IPS-18c (cell line): ENCODE measurements around the gene GTF3C1.
"Not testable (repeated sequence)": the region's sequence is repeated elsewhere in the genome, so short reads cannot be mapped to it uniquely, and the experiment has no call there.

Experiments
- H3K4me3 ChIP-seq: 2 replicates; pipeline ENCODE4 v1.7.0; 2013; ENCODE audit warnings: low read depth, mild to moderate bottlenecking, low read length, moderate library complexity; ENCODE audit not compliant: insufficient read depth
- H3K9me3 ChIP-seq: one replicate; pipeline ENCODE4 v1.6.1; 2013; ENCODE audit warnings: mild to moderate bottlenecking, low read length, moderate library complexity; ENCODE audit not compliant: control insufficient read depth, insufficient read depth

Gene GTF3C1

DNA sequence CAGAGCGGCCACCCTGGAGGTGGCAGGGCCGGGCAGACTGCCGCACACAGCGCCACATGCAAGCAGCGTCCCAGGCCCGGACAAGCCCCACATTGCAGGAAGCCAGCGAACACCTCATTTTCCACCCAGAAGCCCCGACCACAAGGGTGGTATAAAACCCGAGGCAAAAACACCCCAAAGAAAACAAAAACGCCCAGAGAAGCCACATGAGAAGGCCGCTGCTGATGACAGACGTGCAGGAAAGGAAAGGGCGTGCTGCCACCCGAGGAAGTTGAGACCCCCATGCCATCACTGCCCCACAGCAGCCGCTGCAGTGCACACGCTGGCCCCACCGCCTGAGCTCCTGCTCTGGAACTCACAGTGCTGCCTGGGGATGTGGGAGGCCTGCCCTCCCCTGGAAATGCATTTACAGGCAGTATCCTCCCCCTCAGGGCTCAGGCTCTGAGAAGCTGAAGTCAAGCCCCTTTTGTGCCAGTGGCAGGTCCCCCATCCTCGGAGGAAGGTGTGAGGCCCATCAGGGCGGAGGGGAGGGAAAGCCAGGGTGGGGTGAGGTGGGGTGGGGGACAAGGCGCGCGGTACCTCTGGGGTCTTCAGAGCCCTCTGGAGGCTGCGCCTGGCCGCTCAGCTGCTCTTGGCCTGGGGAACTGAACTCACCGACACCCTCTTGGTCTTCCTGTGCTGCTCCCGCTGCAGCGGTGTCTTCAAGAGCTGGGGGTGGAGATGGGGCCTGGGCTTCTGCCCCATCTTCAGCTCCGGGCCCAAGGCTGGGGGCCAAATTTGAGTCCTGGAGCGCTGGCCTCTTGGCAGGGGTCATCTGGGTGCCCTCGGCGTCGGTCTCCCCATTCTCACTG lies 85.7 kb downstream of the GTF3C1 start:
- Histone ChIP-seq H3K4me3 (no peak overlapping the region), H3K9me3 (no peaks in the 10 kb centered on the region)

DNA sequence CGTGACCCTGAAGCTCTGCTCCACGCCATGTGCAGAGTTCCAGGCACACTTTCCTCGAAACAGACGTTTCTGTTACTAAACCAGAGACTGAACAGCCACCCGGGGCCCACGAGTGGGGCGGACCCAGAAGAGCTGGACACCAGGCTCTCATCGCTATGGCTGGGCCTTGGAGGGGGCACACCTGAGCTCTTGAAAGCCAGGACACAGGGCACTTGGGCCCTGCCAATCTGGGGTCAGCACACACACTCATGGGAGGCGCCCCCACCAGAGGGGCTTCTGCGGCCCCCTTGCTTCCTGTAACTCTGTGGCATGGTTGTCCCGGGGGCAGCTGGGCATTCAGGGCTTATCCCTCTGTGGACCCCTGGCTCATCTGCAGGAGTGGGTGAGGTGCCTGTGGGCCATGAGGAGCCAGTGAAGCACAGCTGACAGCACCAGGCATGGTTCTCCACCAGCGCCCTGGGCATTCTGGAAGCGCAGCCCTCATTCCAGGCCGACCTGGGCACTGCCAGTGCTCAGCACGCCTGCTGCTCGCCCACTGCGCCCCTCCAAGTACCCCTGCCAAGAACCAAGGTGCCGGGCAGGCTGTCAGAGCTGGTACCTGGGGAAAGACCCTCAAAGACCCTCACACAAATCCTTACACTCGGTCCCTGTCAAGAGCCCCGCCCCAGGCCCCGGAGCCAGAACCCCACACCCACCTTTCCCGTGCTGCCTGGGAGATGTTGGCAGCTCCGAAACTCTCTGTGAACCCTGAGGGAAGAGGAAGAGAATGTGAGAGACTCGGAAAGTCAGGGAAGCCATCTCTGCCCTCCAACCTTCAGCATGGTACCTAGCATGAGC lies 86.6 kb downstream of the GTF3C1 start:
- Histone ChIP-seq H3K4me3 (no peak overlapping the region), H3K9me3 (no peaks in the 10 kb centered on the region)

DNA sequence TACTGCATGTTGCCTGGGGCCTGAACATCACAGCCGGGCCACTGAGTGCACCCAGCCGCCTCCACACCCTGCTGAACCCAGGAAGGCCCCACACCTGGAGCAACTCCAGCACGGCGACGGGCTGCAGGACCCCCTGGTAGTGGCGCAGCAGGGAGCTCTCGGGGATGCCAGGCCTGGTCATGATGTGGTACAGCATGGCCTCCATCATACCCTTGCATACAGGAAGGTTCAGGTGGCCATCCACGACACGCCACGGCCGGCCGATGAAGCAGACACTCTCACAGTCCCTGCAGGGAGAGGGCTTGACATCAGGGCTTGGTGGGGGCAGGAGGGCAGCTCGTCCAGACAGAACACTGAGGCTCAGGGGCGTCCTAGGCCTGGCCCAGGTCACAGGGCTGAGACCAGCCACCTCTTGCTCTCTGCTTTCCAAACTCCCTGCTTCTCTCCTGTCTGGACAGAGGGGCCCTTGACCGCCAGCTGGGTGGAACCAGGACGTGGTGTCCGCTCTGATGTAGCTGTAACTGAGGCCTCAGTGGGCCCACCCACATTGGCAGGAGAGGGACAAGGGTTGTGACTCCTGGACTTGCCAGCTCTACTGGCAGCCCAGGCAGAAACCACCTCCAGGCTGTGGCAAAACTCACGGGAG lies 87.4 kb downstream of the GTF3C1 start:
- no peak overlapping the region for H3K4me3 ChIP-seq

DNA sequence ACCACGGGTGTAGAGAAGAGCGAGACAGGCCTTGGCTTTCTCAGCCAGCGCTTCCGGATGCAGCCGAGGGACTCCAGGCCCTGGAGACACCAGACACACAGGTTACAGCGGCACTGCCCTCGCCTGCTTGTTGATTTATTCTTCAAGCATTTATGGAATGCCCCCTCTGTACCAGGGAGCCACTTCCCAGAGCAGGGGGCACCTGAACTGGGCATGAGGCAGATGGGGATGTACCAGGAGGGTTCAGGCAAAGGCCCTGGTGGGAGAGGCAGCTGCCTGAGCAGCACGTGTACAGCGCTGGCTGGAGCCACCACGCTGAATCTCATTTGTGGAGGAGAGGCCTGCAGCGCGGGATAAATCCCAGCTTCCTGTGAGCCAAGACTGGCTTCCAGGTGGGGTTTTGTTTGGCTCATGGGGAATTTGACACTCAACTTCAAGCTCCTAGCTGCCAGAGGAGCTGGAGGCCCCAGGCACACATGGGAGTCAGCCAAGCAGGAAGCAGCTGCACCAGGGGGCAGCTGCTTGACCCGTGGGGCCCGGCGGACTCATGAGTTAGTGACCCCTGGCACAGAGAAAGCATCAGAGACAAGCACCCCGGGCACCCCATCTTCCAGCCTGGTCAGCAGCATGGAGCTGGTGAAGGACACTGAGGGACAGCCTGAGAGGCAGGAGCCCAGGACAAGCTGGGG lies 88.1 kb downstream of the GTF3C1 start:
- H3K4me3 ChIP-seq = no peak overlapping the region

More for the DNA sequence above, 87.4 kb downstream of the GTF3C1 start:
- H3K9me3 ChIP-seq = no peaks in the 10 kb centered on the region

DNA sequence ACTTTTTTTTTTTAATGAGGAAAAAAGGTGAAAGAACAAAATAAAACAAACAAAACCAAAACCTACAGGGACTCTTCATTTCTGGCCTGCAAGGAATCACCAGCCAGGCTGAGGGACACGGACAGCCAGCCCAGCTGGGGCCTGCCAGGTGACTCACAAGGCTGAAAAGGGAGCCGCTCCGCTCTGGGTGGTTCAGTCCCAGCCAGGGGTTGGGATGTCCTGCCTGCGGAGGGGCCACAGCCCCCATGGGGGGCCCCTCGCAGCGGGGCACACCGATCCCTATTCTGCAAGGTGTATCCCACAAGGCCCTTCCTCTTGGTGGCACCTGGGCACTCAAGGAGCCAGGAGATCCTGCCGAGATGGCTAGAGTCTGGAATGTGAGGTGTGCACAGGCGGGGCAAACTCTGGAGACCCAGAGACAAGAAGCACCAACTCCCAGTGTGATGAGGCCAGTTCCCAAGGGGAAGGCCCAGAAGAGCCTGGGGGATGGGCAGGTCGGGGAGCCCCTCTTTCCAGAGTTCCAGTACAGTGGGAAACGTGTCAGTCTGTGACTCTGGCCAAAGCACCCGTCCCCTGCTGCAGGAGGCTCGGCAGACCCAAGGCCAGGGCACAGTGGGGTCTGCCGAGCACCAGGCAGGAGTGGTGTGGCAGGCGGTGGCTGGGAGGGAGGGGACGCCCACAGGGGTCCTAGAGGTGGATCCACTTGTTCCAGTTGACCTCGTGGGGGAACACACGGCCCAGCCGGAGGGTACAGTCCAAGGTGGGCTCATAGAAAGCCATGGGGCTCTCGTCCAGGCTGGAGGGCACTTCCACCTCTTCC lies 88.8 kb downstream of the GTF3C1 start:
- no peak overlapping the region for H3K4me3 ChIP-seq
- H3K9me3 ChIP-seq = no peaks in the 10 kb centered on the region

More for the DNA sequence above, 88.1 kb downstream of the GTF3C1 start:
- no peaks in the 10 kb centered on the region for H3K9me3 ChIP-seq

DNA sequence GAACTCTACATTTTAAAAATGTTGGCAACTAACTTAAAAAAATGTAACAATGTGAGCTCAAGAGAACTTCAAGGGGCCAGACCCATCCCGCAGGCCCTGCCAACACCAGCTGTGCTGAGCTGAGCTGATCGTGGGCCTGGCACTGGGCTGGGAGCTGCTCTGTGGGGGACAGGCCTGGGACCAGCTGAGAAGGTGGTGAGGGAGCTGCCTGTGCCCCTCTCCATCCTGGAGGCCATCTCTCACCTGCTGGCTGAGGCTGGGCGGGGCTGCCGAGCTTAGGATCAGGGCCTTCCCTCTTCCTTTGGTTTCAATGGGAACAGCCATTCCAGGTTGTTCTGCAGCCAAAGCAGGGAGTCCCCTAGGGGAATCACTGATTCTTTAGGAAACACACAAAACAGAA lies 89.5 kb downstream of the GTF3C1 start:
- Histone ChIP-seq H3K4me3 (no peak overlapping the region), H3K9me3 (no peaks in the 10 kb centered on the region)

DNA sequence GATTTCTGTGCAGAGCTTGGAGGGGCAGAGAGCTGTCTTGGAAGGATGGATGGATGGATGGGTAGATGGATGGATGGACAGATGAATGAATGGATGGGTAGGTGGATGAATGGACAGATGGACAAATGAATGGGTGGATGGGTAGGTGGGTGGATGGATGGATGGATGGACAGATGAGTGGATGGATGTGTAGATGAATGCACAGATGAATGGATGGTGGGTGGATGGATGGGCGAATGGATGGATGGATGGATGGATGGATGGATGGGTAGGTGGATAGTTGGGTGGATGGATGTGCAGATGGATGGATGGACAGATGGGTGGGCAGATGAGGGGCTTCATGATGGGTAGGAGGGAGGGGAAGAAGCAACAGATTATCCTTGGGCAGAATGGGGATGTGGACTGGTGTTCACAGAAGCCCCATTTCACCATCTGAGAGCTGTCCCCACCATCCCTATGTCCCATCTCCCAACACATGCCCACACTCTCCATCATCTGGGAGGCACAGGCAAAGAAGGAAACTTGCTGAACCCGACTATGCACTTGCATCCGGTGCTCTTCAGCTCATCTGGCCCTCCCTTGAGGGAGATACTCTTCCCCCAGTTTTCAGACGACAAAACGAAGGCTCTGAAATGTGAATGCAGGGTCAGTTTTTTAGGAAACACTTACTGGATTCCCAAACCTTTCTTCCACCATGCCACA lies 90.6 kb downstream of the GTF3C1 start:
- Histone ChIP-seq H3K9me3 (no peaks in the 10 kb centered on the region), H3K4me3 (no peak overlapping the region)

DNA sequence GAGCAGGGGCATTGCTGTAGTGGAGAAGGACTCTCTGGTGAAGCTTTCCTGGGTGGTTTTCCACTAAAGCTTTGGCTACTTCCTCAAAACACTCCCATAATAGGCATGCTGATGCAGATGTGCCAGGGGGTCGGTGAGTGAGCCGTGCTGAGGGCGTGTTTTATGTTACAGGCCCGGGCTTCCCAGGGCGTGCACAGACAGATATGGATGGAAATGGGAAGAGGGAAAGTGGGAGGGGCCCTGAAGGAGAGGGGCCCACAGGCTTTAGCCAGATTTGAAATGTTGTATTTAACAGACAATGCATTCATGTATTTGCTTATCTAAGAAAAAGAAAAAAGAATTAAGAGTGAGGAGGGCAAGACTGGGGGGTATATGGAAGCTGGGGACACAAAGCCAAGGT lies 91.5 kb downstream of the GTF3C1 start:
- Histone ChIP-seq H3K9me3 (no peaks in the 10 kb centered on the region), H3K4me3 (no peak overlapping the region)

DNA sequence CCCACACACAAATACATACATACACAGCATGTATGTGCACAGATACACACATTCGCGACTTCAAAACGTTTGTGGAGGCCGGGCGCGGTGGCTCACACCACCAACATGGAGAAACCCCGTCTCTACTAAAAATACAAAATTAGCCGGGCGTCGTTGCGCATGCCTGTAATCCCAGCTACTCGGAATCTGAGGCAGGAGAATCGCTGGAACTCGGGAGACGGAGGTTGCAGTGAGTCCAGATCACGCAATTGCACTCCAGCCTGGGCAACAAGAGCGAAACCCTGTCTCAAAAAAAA lies 92.2 kb downstream of the GTF3C1 start:
- not testable (repeated sequence) for H3K9me3 ChIP-seq, H3K4me3 ChIP-seq

DNA sequence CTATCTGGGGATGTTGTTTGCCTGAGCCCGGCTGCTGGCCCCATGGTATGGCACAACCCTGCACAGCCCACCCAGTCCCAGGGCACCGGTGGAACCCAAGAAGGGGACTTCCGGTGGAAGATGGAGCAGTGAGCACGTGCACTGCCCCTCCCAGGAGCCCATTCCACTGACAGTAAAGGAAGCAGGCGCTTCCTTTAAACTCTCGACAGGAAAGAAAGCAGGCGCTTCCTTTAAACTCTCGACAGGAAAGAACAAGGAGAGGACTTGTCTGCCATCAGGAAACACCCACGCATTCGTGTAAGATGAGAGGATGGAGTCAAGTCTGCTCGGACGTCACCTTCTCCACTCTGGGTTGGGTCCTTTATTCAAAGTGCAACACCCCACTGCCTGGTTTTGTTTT lies 94.0 kb downstream of the GTF3C1 start:
- Histone ChIP-seq H3K4me3 (no peak overlapping the region), H3K9me3 (no peaks in the 10 kb centered on the region)

DNA sequence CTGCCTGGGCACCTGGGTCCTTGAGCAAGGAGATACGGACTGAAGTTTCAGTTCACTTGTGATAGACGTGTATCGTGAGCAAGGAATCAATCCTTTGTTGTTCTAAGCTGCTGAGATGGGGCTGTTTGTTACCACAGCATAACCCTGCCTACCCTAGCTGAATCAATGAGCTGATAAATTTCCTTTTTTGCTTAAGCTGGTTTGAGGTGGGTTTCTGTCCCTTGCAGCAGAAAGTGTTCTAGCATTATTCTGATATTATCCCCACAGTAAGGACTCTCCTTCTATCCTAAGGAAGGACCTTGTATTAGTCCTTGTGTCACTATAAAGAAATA lies 96.3 kb downstream of the GTF3C1 start:
- no peak overlapping the region for H3K4me3 ChIP-seq
- H3K9me3 ChIP-seq = no peaks in the 10 kb centered on the region

DNA sequence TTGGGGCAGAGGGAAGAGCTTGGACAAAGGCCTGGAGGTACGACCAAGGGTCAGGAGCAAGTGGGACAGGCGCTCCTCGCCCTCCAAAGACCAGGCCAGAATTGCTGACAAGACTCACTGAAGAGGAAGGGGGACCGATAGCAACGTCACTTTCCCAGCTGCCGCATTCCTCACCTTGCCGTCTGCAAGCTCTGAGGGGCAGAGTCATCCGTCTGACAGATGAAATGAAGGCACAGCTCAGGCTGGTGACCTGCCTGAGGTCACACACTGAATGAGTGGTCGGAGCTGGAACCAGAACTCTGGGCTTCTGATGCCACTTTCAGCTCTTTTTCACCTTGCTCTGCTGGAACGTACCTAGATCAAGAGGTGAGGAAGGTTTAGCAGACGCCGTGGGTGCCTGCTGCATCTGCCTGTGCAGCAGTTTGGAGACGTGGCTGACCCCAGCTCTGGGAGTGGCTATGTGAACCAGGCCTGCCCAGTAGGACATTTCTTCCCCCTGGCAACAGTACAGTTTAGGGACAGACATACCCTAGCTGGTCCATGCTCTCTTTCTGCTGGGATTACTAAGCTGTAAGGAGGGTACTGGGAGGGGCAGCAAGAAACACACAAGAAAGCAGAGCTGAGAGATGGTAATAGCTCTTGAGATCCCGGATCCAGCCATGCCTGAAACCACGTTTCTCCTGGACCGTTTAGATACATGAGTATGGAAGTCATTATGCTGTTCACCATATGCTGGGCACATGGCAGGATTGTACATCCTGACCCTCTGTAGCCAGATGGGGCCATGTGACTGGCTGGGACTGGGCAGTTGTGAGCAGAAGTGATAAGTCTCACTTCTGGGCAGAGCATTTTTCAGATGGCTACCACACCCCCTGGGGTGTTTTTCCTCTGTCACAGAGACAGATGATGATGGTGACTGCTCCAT lies 96.9 kb downstream of the GTF3C1 start:
- no peak overlapping the region for H3K4me3 ChIP-seq
- H3K9me3 ChIP-seq = no peaks in the 10 kb centered on the region

DNA sequence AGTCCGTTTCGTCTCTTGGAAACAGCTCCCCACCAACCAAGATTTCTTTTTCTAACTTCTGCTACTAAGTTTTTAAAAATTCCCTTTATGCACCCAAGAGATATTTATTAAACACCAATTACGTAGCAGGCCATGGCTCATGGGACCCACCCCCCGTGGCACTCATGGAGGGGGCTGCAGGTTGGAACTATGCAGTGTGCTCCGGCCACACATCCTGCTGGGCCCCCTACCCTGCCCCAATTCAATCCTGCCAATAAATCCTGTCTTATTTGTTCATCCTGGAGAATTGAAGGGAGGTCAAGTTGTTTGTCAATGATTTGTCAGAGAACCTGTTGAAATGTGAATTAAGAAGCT lies 99.5 kb downstream of the GTF3C1 start:
- H3K4me3 ChIP-seq = no peak overlapping the region

DNA sequence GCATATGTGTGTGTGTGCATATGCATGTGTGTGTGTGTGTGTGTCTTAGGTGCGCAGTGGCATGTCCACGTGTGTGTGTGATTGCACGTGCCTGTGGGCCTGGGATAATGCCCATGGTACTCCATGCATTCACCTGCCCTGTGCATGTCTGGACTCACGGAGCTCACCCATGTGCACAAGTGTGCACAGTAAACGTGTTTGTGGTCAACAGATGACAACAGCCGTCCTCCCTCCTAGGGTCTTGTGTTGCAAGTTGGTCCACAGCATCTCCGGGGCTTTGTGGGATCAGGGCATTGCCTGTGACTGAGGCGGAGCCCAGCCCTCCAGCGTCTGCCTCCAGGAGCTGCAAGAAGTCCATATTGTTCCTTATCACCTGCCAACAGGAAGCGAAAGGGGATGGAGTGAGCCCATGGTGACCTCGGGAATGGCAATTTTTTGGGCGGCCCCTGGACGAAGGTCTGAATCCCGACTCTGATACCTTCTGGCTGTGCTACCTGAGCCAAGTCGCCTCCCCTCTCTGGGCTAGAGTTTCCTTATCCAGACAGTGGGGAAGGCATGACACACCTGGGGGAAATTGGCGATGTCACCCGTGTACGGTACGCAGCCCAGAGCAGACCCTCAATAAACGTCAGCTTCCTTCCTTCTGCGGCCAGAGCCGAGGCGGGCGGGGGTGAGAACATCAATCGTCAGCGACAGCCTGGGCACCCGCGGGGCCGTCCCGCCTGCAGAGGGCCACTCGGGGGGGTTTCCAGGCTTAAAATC lies 100.1 kb downstream of the GTF3C1 start:
- Histone ChIP-seq H3K4me3 (no peak overlapping the region), H3K9me3 (peaks cover 4% of the 10 kb centered on the region)

More for the DNA sequence above, 99.5 kb downstream of the GTF3C1 start:
- no peaks in the 10 kb centered on the region for H3K9me3 ChIP-seq
